NB4 (cell line): ENCODE results near the gene PEAK1.

ENCODE experiments used
- CTCF ChIP-seq: IDR thresholded peaks from one replicate; pipeline ENCODE4 v1.5.1; 2012; ENCODE audit warnings: low read depth, low read length
- MYC ChIP-seq: IDR thresholded peaks from 2 replicates; pipeline ENCODE4 v1.6.1; 2011; ENCODE audit warnings: low read depth, low read length
- POLR2A ChIP-seq: IDR thresholded peaks from 2 replicates; pipeline ENCODE4 v1.6.1; 2011; ENCODE audit warnings: mild to moderate bottlenecking; ENCODE audit not compliant: insufficient read length; ENCODE audit errors: extremely low read depth

GRCh38 chr15:77416148-77416455, 3.8 kb downstream of the PEAK1 start:
- TF ChIP-seq CTCF (no peak), MYC (no peak), POLR2A (no peak)
